Measurements from ENCODE around the gene SMIM12.

Gene SMIM12, protein sequence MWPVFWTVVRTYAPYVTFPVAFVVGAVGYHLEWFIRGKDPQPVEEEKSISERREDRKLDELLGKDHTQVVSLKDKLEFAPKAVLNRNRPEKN

DNA sequence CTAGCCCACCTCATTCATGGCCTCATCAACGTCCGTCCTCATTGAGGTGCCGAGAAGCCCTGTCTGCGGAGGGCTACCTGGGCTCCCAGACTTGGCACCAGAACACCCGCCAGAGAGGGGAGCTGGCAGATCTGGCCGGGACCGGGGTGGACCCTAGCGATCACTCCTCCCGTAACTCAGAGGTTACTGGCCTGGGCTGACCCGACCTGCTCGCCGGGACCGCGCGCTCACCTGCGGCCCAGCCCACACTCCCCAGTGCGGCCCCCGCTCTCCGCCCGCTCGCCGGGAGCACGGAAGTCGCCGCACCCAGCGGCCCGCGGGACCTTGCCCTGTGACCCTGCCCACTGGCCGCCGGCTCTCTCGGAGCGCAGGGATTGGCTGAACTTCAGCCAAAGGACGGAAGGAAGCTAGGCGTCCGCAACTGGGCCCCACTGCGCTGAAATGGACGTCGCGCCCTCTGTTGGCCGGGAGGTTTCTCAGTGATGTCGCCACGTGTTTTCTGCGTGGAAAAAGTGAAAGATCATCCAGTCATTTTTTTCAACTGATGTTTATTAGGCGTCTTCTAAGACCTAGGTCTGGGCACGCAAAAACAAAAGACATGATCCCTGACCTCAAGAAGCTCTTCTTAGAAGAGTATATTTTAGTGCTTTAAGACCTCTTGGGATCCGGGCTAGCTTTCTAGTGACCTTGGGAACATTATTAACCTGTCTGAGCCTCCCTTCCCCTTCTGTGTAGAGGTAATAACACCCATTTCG lies at the start of gene SMIM12:
SMIM12 (minus strand) TSS at position 304 of the 755 bp plus-strand sequence. CDS start 3,772 bp downstream, outside the sequence.
- H3K27ac Mint-ChIP-seq: peak within 1 kb of the TSS; percentile 78
- peaks cover 24% of the 10 kb centered on the region for H3K4me1 Mint-ChIP-seq
- DNase-seq (ENCODE audit: low spot score in 2 of 2): peak; percentile 68 to 78
- H3K9me3 Mint-ChIP-seq: no peaks in the 10 kb centered on the region
- ATAC-seq (ENCODE audit: low read depth): peak; percentile 95
- peaks cover 3% of the 10 kb centered on the region for H3K36me3 Mint-ChIP-seq
- peak within 1 kb of the TSS; percentile 91 for H3K4me3 Mint-ChIP-seq
- H3K27me3 Mint-ChIP-seq: no peaks in the 10 kb centered on the region

DNA sequence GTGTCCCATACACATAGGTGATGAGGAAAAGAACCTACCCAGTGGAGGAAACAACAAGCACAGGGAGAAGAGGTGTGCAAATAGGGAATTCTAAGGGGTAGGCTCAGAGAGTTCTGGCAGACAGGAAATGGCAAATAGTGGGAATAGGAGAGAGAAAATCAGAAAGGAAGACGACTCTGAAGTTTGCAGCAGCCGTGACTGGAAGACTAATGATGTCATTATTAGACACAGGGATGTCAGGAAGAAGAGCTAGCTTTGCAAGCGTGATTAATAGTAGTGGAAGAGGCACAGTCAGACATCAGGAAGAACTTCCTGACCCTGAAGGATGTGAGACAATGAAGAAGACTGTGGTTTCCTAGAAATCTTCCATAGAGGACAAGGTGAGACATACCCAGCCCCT lies 48.8 kb upstream of the SMIM12 start:
- Mint-ChIP-seq H3K9me3 (no peaks in the 10 kb centered on the region), H3K27me3 (peaks cover 4% of the 10 kb centered on the region), H3K4me3 (no peak overlapping the region), H3K4me1 (peaks cover 2% of the 10 kb centered on the region), H3K27ac (no peak overlapping the region), H3K36me3 (peaks cover 2% of the 10 kb centered on the region)
- no peak for ATAC-seq (ENCODE audit: low read depth)
- no peak for DNase-seq (ENCODE audit: low spot score in 2 of 2)

DNA sequence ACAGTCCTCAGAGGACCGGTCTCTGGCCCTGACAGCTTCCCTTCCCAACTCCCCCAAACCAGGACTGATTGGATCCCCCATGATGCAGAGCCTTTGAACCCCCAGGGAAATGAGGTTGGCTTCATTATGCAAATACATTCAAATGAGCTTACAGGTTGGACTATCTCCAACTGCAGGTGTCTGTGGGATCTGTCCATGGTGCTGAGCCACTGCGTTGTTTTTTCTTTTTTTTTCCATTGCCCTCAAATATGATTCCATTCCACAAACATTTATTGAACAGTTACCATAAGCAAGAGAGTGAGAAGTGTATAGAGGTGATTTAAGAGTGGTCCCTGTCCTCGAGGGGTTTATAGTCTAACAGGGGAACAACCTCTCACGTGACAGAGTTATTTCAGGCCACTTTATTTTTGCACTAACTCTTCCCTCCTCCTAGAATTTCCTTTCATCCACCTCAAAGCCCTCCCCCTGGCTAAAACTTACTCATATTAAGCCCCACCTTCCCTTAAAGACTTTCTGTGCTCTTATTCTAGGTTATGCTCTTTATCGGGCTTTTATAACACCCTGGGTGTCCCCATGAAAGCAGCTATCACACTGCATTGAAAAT lies 48.0 kb upstream of the SMIM12 start:
- peaks cover 2% of the 10 kb centered on the region for H3K4me1 Mint-ChIP-seq
- ATAC-seq (ENCODE audit: low read depth): no peak
- DNase-seq (ENCODE audit: low spot score in 2 of 2): no peak
- peaks cover 2% of the 10 kb centered on the region for H3K36me3 Mint-ChIP-seq
- no peak overlapping the region for H3K27ac Mint-ChIP-seq
- H3K27me3 Mint-ChIP-seq: peaks cover 4% of the 10 kb centered on the region
- no peak overlapping the region for H3K4me3 Mint-ChIP-seq
- no peaks in the 10 kb centered on the region for H3K9me3 Mint-ChIP-seq

DNA sequence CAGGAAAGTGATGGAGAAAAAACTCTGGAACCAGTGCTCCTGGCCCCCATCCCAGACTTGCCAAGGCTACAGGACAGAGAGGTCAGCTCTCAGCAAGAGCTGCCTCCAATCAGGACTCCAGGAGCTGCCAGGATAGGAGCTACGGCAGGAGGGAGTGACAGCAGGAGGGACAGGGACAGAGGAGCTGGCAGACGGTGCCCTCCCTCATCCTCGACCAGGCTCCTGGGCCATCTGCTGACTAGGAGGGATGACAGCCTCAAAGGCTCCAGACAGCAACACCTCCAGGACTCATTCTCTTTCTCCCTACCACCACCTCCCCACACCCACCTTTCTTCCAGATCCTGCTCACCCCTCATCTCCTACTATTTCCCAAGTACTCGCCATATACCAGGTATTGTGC lies 47.2 kb upstream of the SMIM12 start:
- no peak for DNase-seq (ENCODE audit: low spot score in 2 of 2)
- Mint-ChIP-seq H3K9me3 (no peaks in the 10 kb centered on the region), H3K27ac (no peak overlapping the region), H3K4me3 (no peak overlapping the region), H3K36me3 (peaks cover 2% of the 10 kb centered on the region), H3K27me3 (peaks cover 8% of the 10 kb centered on the region), H3K4me1 (peaks cover 2% of the 10 kb centered on the region)
- ATAC-seq (ENCODE audit: low read depth): no peak

DNA sequence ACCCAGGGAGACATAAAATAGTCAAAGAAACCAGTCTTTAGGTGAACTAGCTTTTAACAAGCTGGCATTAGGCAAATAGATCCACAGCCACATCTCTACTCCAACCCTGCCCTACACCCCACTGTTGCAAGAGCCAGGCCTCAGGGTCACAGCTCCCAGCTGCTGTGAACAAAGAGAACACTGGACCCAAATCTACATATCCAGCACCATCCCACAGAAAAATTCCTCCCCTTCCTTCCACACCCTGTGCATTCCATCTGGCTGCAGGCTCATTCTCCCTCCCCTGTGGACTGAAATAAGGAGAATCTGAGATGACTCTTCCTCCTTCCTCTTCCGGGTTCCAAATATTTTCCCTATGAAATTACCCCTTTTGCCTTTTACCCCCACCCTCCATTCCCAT lies 46.7 kb upstream of the SMIM12 start:
- peaks cover 11% of the 10 kb centered on the region for H3K27me3 Mint-ChIP-seq
- no peak for ATAC-seq (ENCODE audit: low read depth)
- H3K36me3 Mint-ChIP-seq: peaks cover 2% of the 10 kb centered on the region
- no peak overlapping the region for H3K4me3 Mint-ChIP-seq
- H3K27ac Mint-ChIP-seq: no peak overlapping the region
- DNase-seq (ENCODE audit: low spot score in 2 of 2): no peak
- peaks cover 2% of the 10 kb centered on the region for H3K4me1 Mint-ChIP-seq
- H3K9me3 Mint-ChIP-seq: no peaks in the 10 kb centered on the region

DNA sequence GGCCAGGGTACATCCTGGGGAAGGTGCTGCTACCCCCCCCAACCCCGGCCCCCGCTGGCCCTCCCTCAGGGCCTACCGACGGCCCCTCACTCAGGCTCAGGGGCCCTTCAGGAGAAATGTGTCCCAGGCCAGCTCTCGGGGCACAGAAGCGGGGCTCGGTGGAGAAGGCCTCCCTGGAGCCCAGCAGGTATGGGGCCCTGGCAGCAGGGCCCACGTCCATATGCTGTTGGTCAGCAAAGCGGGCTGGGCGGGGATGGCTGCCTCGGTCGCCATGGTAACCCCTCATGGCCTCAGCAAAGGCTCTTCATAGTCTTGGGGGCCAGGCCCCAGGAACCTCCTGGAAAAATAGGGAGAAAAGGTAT lies 45.5 kb upstream of the SMIM12 start:
- no peak overlapping the region for H3K27ac Mint-ChIP-seq
- ATAC-seq (ENCODE audit: low read depth) (no peak), DNase-seq (ENCODE audit: low spot score in 2 of 2) (no peak)
- H3K36me3 Mint-ChIP-seq: peaks cover 2% of the 10 kb centered on the region
- no peak overlapping the region for H3K4me3 Mint-ChIP-seq
- peaks cover 15% of the 10 kb centered on the region for H3K27me3 Mint-ChIP-seq
- H3K9me3 Mint-ChIP-seq: no peaks in the 10 kb centered on the region
- H3K4me1 Mint-ChIP-seq: peaks cover 4% of the 10 kb centered on the region

DNA sequence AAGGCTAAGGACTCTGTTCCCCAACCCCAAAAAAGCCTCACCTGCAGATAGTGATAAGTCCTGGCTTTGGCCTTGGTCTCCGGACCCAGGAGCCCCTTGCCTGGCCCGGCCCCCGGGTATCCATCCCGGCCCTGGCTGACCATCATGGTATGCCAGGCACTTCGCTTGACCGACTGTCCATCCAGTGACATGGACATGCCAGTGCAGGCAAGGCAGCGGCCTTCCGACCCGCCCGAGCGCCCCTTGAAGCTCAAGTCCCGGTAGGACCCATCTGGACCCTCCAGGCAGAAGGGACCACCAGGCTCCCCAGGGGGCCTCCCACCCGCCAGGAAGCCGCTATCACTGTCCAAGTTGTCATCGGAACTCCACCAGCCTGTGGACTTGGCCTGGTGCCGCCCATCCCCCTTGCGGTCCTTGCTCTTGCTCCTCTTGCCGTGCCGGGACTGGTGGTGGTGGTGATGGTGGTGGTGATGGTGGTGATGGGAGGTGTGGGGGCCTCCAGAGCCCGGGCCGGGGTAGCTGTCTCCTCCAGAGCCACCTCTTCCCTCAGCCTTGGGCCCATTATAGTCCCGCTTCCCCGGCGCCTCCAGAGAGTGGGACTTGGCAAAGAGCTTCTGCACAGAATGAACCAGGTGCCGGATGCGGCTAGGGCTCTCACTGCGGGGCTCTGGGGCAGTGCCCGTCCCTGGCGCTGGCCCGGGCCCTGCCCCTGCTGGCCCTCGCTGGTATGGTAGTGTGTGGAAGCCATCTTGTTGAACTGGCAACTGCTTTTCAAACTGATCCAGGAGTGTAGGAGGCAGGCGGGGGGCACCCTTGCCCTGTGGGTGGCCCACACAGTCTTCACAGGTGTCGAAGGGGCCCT lies 44.9 kb upstream of the SMIM12 start:
- Mint-ChIP-seq H3K27ac (no peak overlapping the region), H3K9me3 (no peaks in the 10 kb centered on the region), H3K4me1 (peaks cover 4% of the 10 kb centered on the region), H3K4me3 (no peak overlapping the region), H3K27me3 (peaks cover 15% of the 10 kb centered on the region), H3K36me3 (peaks cover 2% of the 10 kb centered on the region)
- ATAC-seq (ENCODE audit: low read depth) (no peak), DNase-seq (ENCODE audit: low spot score in 2 of 2) (no peak)

DNA sequence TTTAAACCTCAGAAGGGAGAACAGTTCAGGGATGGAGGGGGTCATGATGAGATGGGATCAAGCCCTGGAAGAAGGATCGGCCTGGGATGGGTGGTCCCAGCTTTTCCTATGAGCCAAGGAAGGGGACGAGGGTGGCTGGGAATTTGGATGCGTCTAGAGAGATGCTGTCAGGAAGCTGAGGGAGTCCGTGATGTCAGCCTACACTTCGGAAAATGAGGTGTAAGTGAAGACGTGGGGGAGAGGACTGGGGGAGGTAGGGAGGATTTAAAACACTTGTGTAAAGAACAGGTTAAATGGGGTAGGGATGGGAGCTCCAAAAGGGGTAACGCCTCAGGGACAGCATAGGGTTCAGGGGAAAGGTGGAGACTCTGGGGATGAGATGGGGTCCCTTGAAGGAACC lies 42.4 kb upstream of the SMIM12 start:
- H3K36me3 Mint-ChIP-seq: peaks cover under 1% of the 10 kb centered on the region
- no peak for ATAC-seq (ENCODE audit: low read depth)
- H3K27me3 Mint-ChIP-seq: peaks cover 12% of the 10 kb centered on the region
- H3K4me1 Mint-ChIP-seq: peaks cover 2% of the 10 kb centered on the region
- H3K27ac Mint-ChIP-seq: no peak overlapping the region
- no peaks in the 10 kb centered on the region for H3K9me3 Mint-ChIP-seq
- no peak for DNase-seq (ENCODE audit: low spot score in 2 of 2)
- H3K4me3 Mint-ChIP-seq: no peak overlapping the region

DNA sequence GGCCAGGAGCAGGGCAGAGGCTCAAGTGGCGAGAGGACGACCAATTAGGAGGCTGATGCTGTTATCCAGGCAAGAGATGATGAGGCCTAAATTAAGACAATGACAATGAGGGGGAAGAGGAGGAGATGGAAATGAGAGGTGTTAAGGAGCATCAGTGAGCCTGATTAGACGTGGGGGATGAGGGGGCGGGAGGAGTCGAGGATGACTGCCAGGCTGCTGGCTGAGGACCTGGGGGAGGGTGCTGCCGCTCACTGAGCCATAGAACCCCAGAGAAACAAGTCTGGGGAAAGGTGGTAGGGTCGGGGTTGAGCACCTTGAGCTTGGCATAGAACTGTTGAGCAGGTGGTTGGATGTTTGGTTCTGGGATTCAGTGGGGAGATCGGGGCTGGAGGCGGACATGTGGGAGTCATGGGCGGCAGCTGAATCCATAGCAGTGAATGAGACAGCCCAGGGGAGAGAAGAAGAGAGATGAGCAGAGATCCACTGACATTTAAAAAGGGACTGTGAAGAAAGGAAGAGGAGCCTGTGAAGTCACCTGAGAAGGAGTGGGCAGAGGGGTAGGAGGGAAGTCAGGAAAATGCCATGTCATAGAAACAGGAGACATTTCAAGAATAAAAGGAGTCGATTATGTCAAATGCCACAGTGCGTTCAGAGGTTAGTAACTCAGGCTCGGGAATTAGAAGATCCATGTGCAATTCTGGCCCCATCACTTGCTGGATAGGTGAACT lies 41.4 kb upstream of the SMIM12 start:
- no peak for ATAC-seq (ENCODE audit: low read depth)
- Mint-ChIP-seq H3K4me1 (peaks cover 2% of the 10 kb centered on the region), H3K4me3 (no peak overlapping the region), H3K36me3 (no peaks in the 10 kb centered on the region), H3K9me3 (no peaks in the 10 kb centered on the region), H3K27me3 (peaks cover 12% of the 10 kb centered on the region), H3K27ac (no peak overlapping the region)
- no peak for DNase-seq (ENCODE audit: low spot score in 2 of 2)

DNA sequence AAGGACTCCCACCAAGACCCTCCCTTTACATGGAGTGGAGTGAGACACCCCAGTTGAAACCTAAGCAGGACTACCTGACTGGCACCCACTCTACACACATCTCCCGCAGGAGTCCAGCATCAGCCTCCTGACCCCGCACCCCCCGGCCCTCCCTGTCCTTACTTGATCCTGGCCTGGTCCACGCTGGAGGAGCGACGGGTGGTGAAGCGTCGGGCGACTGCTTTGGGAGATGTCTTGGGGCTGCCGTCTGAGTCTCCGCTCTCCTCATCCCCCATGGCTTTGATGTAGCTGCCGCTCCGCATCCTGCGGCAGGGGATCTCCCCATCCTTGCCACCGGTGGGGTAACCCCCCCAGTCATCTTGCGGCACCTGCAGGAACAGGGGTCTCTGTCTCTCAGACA lies 40.4 kb upstream of the SMIM12 start:
- ATAC-seq (ENCODE audit: low read depth) (no peak), DNase-seq (ENCODE audit: low spot score in 2 of 2) (no peak)
- Mint-ChIP-seq H3K9me3 (no peaks in the 10 kb centered on the region), H3K36me3 (no peaks in the 10 kb centered on the region), H3K27me3 (peaks cover 12% of the 10 kb centered on the region), H3K4me1 (peaks cover 2% of the 10 kb centered on the region), H3K4me3 (no peak overlapping the region), H3K27ac (no peak overlapping the region)

DNA sequence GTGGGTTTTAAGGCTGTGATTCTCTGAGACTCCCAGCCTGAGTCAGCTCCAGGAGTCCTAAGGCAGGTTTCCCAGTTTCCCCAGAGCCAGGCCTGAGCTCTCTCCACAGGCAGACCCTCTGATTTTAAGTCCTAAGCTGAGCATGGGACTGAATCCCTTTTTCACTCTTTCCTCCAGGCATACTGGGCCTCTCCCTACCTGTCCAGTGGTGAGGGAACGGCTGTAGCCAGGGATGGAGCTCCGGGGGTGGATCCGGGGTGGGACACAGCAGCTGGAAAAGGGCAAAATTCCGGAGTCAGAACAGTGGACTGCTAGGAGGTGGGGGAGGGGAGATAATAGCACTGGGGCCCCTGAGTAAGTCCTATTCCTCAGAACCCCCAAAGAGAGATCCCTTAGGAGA lies 39.9 kb upstream of the SMIM12 start:
- peaks cover 2% of the 10 kb centered on the region for H3K4me1 Mint-ChIP-seq
- ATAC-seq (ENCODE audit: low read depth) (no peak), DNase-seq (ENCODE audit: low spot score in 2 of 2) (no peak)
- H3K4me3 Mint-ChIP-seq: no peak overlapping the region
- H3K36me3 Mint-ChIP-seq: no peaks in the 10 kb centered on the region
- H3K27me3 Mint-ChIP-seq: peaks cover 12% of the 10 kb centered on the region
- H3K27ac Mint-ChIP-seq: no peak overlapping the region
- no peaks in the 10 kb centered on the region for H3K9me3 Mint-ChIP-seq

DNA sequence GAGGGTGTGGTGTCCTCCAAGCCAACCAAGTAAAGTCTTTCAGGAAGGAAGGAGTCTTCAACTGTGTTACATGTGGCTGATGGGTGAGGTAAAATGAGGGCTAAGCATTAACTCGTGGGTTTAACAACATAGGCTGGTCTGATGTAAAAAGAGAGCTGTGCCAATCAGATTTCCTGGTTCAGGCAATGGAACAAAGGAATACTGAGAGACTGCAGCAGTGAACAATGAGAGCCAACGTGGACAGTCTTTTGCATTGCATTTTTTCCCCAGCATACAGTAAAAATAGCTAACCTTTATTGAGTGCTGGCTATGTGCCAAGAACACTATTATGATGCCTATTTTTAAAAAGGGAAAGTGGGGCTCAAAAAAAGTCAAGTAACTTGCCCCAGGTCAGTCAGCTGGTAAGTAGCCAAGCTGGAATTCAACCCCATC lies 38.8 kb upstream of the SMIM12 start:
- H3K9me3 Mint-ChIP-seq: no peaks in the 10 kb centered on the region
- H3K27ac Mint-ChIP-seq: no peak overlapping the region
- H3K4me1 Mint-ChIP-seq: peaks cover 2% of the 10 kb centered on the region
- peaks cover 2% of the 10 kb centered on the region for H3K36me3 Mint-ChIP-seq
- peaks cover 12% of the 10 kb centered on the region for H3K27me3 Mint-ChIP-seq
- no peak for ATAC-seq (ENCODE audit: low read depth)
- no peak overlapping the region for H3K4me3 Mint-ChIP-seq
- no peak for DNase-seq (ENCODE audit: low spot score in 2 of 2)

DNA sequence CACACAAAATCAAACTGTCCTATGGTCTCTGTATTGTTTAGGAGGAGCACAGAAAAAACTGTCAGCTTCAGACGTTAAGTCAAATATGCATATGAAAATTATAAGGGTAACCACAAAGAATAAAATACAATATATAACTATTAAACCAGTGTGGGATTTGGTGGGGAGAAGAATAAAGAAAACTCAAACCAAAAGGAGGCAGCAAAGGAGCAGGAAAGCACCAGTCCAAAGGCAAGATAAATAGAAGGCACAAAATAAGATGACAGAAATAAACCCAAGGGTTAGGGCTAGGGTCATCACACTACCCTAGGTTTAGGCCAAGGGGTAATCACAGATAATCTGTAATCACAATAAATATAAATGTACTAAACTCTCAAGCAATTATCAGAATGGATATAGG lies 37.1 kb upstream of the SMIM12 start:
- peaks cover 7% of the 10 kb centered on the region for H3K36me3 Mint-ChIP-seq

More for the DNA sequence above, 37.1 kb upstream of the SMIM12 start:
- H3K4me3 Mint-ChIP-seq: no peak overlapping the region
- DNase-seq (ENCODE audit: low spot score in 2 of 2): no peak
- H3K27ac Mint-ChIP-seq: no peak overlapping the region
- H3K9me3 Mint-ChIP-seq: peaks cover 6% of the 10 kb centered on the region
- peaks cover 7% of the 10 kb centered on the region for H3K27me3 Mint-ChIP-seq
- no peak for ATAC-seq (ENCODE audit: low read depth)
- H3K4me1 Mint-ChIP-seq: peaks cover 2% of the 10 kb centered on the region

All from memory B cell (primary cell).